Eye (tissue), 1 donor: ENCODE data around the gene INHA.

Experiments used
- DNase-seq: peaks from one replicate; pipeline ENCODE4 v3.0.0-alpha.2; 2015

The INHA gene

GRCh38 chr2:219613461-219614070, 41.5 kb downstream of the INHA start:
- no peak for DNase-seq

GRCh38 chr2:219614076-219614860, 42.2 kb downstream of the INHA start:
- no peak for DNase-seq

- DNase-seq = no peak
Observed at GRCh38 chr2:219615036-219615435, 42.9 kb downstream of the INHA start.

GRCh38 chr2:219615894-219616293, 43.8 kb downstream of the INHA start:
- no peak for DNase-seq

- no peak for DNase-seq
Observed at GRCh38 chr2:219616550-219616949, 44.4 kb downstream of the INHA start.

GRCh38 chr2:219618733-219619122, 46.6 kb downstream of the INHA start:
- no peak for DNase-seq

GRCh38 chr2:219619235-219619634, 47.1 kb downstream of the INHA start:
- peak; percentile 45 for DNase-seq

GRCh38 chr2:219620546-219620945, 48.4 kb downstream of the INHA start:
- DNase-seq = no peak

- no peak for DNase-seq
Observed at GRCh38 chr2:219621935-219622334, 49.8 kb downstream of the INHA start.

GRCh38 chr2:219622472-219622871, 50.4 kb downstream of the INHA start:
- DNase-seq = no peak

GRCh38 chr2:219624565-219624964, 52.5 kb downstream of the INHA start:
- no peak for DNase-seq

GRCh38 chr2:219625179-219625578, 53.1 kb downstream of the INHA start:
- no peak for DNase-seq
